Epidermal melanocyte (primary cell): ENCODE results near the gene SORL1.
A peak's percentile ranks its signal among the peaks of the same experiment; 100 is the strongest.

Experiments
- DNase-seq: peaks from one replicate; pipeline ENCODE4 v3.0.0; 2011; ENCODE audit warnings: low spot score; ENCODE audit not compliant: insufficient read length

The SORL1 gene

GRCh38 chr11:121451178-121451985, 732 bp upstream of the SORL1 start:
- no peak for DNase-seq

DNA sequence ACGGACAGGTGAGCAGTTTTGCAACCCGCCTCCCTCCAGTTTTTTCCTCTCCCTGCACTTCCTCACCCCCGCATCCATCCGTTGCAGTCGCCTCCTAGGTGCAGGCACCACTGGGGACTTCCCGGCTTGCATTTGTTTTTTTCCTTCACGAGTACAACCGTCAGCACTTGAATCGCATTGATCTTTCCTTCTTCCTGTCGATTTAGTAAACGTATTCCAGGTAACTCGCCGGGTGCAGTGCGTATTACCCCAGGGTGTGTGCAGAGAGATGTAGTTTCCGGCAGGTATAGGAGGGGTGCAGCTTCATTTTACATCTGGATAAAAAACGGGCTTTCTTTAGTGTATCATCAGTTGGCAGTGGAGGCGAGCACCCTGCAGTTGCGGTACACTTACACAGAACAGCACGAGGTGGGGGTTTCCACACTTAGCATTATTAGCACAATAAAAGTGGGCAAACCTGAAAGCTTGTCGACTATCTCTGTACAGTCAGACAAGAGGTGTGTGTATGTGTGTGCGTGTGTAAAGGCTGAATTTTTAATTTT, 566 bp downstream of the SORL1 start, which contains the start of gene SORL1-AS1:
Gene SORL1-AS1, minus strand, starts transcription at position 359 of the 542 bp plus-strand sequence.
- DNase-seq: no peak

DNA sequence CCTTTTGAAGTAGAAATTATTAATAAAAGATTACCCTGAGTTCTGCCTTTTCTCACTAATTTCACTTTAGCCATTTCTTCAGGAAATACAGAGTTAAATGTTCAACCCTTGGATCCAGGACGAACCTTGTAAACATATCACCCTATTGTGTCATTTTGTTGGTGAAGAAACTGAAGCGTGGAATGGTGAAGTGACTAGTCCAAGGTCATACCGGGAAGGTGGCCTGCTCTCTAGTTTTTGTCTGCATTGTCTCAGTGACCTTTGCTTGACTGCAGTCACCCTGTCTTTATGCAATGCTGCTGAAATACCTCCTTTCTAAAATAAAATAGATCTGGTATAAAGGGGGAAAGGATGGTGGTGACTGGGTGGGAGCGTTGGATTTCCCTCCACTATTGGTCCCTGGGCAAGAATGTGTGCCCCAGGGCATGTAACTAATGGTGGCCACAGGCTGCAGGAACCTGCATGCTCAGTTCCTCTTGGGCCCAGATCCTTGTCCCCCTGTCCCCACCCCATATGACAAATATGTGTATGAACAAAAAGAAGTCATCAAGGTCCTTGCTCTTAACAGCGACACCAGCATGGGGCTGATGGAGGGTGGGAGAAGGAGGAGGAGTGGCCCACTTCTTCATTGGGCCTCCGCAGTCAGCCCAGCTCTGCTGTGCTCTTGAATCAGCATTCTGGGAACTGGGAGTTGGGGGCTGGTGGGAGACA, 1.6 kb downstream of the SORL1 start:
- DNase-seq: no peak

GRCh38 chr11:121455115-121455514, 3.0 kb downstream of the SORL1 start:
- no peak for DNase-seq

- DNase-seq: no peak
Measured at GRCh38 chr11:121456151-121456550, 4.0 kb downstream of the SORL1 start.

- DNase-seq: no peak
Measured at GRCh38 chr11:121456816-121457431, 4.8 kb downstream of the SORL1 start.

- DNase-seq: no peak
Measured at GRCh38 chr11:121458551-121458950, 6.4 kb downstream of the SORL1 start.

DNA sequence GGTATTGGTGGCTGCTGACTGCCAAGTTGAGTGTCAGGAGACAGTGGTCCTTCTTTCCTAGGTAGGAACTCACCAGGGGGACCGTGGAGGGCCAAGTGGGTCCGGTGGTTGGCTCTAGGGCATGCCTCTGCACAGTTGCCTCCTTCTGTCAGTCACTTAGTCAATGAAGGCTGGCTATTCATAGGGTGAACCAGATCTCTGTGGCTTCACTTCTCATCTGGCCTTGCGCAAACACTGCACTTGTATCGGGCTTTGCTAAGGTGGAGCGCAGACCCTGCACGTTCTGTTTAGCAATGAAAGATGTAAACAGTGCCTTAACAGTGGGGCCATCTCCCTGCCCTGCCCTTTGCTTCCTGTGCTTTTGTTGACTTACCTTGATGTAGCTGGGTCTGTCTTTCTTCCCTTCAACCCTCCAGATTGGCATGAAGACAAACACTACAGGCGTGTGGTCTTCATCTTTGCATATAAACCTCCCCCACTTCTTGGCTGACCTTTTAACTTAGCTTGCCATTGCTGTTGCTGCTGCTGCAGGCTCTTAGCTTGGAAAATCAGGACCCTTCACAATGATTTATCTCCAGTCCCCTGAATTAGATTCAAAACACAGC, 7.4 kb downstream of the SORL1 start:
- DNase-seq: no peak

- DNase-seq: no peak
Measured at GRCh38 chr11:121460941-121461514, 8.9 kb downstream of the SORL1 start.

DNA sequence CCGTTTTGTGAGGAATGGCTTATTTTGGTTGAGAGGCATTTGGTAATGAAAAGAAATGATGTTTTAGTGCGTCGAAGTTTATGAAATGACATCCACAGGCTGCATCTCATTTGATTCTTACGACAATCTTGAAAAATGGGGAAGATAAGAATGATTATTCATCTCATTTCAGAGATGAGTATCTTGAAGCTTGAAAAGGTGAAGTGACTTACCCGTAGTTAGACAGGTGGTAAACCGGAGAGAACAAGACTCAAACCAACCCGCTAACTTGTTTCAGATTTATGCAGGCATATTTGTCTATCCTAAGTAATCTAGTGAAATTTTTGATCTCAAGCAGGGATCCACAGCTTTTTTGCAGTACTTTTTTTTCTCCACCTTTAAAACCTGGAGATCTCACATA, 9.7 kb downstream of the SORL1 start:
- DNase-seq: no peak

DNA sequence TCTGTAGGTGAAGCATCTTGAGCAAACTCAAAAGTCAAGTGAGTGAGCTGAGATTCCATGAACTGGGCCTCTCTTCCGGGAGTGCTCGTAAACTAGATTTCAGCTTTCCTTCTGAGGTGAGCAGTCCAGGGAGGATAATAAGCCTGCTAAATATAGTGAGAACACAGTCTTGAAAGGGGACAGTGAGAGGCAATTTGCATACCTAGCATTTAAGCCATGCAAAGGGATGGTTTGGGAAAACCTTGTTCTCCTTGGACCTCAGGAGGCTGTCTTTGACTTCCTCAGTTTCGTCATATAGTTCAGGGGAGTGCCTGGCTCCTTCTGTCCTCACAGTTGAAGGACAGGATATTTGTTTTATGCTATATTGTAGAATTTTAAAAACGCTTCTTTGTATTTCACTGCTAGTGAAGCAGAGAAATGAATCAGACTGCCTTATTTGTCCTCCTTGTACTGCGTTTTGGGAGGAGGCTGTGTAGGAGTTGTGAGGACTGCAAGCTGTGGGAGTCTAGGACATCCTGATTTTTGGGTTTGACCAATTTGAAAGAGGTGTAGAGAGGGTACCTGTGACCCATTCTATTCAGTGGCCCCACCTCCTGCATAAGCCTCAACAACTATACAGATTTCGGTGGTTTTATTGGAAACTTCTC, 11.7 kb downstream of the SORL1 start:
- DNase-seq: no peak

GRCh38 chr11:121464352-121464946, 12.3 kb downstream of the SORL1 start:
- no peak for DNase-seq

- DNase-seq: no peak
Measured at GRCh38 chr11:121465709-121466062, 13.6 kb downstream of the SORL1 start.

DNA sequence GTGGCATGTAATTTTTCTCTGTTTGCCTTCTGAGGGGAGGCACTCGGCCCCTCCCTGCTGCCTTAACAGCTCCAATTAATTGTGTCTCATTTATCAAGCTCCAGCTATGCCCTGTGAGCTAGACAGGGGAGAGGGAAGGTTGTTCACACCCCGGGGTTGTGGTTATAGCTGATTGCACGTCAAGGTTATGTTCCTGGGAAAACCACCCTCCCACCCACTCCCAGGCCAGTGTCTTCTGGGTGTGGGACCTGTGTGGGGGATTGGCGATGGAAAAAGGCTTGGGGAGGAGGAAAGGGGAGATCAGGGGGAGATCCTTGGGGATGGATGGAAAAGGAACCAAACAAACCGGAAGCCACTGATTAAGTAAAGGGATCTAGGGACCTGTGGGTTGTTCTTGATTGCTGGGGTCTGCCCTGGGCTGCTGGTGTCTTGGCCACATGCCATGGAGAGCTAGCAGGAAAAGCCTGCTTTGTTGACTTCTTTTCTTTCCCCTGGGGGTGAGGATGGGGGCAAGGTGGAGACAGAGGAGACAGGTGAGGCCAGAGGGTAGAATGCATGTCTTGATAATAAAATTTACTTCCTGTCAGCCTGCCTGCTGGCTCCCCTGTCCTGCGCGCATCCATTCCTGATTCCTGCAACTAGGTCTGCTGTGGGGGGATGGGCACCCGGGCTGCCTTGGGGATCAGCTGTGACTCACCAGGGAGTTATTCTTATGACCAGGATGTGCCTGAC, 14.1 kb downstream of the SORL1 start:
- peak; percentile 72 for DNase-seq

GRCh38 chr11:121467471-121467870, 15.4 kb downstream of the SORL1 start:
- DNase-seq: no peak

DNA sequence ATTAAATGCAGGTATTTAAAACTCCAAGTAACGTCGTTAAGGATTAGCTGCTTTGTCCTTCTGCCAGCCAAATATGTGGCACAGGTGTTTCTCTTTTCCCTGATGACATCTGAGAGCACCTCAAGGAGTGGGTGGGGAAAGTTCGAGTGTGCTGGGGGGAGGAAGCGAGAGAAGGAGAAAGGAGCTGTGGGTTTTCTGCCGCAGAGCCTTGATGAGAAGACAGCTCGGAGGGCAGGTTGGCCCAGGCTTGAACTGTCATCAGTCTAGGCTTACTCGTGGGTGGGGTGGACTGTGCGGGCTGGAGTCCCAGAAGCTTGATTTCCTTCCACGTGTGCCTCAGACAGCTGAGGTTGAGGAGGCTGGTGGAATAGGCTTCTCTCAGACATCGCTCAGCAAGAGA, 15.9 kb downstream of the SORL1 start:
- DNase-seq: no peak

GRCh38 chr11:121469910-121470309, 17.8 kb downstream of the SORL1 start:
- DNase-seq: no peak

DNA sequence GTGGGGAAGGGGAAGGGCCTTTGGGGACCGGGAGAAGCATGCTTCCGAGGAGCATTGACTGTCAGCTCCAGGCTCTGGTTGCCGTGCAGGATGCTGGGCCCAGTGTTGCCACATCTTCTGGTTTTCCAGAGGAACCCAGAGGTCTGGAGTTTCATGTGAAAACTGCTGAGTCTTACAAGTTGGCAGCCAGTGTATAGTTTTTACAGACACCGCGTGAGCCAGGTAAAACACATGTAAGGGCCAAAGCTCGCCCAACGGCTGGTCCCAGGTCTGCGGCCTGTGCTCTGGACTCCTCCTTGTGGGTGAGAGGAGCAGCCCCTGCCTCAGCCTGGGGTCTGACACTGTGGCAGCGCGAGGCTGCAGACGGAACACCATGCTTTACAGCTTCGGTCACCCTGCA, 19.1 kb downstream of the SORL1 start:
- DNase-seq: no peak

DNA sequence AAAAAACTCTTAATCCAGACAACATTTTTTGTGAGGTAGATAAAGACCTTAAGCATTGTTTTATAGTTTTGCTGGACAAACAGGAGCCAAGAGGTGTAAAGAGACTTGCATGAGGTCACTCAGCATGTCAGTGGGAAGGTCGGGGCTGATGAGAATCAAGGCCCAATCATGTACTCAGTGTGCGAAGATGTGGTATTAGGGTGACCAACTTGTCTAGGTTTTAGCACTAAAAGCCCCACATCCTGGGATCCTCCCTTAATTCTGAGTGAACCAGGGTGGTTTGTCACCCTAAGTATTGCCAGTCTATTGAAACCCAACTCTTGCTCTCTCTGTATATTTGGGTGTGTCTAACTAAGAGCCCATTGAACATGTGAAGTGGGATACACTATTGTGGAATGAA, 20.2 kb downstream of the SORL1 start:
- DNase-seq: no peak
